BLaER1 treated with 17β-estradiol and CSF1 and Interleukin-3, amounts not matched to agents 10 nM and 100 nM (cell line): ENCODE results near the gene SBF2.
A peak's percentile ranks its signal among the peaks of the same experiment; 100 is the strongest.

Experiments used
- H3K27ac ChIP-seq, 11 experiments: shearing (Covaris generic); formaldehyde crosslinking; 2 replicates each; pipeline ENCODE4 v1.8.1; 2022
- H3K27me3 ChIP-seq, 11 experiments: shearing (Covaris generic); formaldehyde crosslinking; 2 replicates each; pipeline ENCODE4 v1.8.1; 2022
- H3K36me3 ChIP-seq, 11 experiments: shearing (Covaris generic); formaldehyde crosslinking; 2 replicates each; pipeline ENCODE4 v1.8.1; 2022
- H3K4me1 ChIP-seq, 10 experiments: shearing (Covaris generic); formaldehyde crosslinking; 2 replicates each; pipeline ENCODE4 v1.8.1; 2022
- H3K4me2 ChIP-seq, 11 experiments: shearing (Covaris generic); formaldehyde crosslinking; 2 replicates each; pipeline ENCODE4 v1.8.1; 2022
- H3K4me3 ChIP-seq, 10 experiments: shearing (Covaris generic); formaldehyde crosslinking; 2 replicates each; pipeline ENCODE4 v1.8.1; 2022
- H3K9ac ChIP-seq, 11 experiments: shearing (Covaris generic); formaldehyde crosslinking; 2 replicates each; pipeline ENCODE4 v1.8.1; 2022
- H3K9me3 ChIP-seq, 11 experiments: shearing (Covaris generic); formaldehyde crosslinking; replicated peaks in 1 of 11; 2 replicates each; pipeline ENCODE4 v1.8.1; 2022
- H4K20me1 ChIP-seq, 11 experiments: shearing (Covaris generic); formaldehyde crosslinking; 2 replicates each; pipeline ENCODE4 v1.8.1; 2022
- Cebpa-rat ChIP-seq, 11 experiments: shearing (Covaris generic); IDR thresholded peaks; 2 replicates each; pipeline ENCODE4 v1.8.1; 2022

SBF2 gene

DNA sequence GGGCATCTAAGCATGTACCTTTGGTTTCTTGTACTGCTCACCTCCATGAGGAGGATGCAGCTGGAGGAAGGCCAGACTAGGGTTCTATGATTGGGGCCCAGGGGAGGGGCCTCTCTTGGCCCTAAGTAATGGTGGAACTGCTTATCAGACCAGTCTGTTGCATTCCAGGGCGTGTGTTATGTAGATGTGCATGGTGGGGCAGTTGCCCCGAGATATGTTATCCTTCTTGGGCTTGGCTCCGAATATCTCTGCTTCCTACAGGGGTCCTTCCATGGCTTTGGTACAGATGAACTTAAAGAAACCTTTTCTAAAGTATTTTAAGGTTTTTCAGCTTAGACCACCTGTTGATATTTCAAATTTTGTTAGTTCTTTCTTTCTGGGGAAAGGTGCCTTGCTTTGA, 504.1 kb downstream of the SBF2 start:
- no peak overlapping the region for H3K4me3 ChIP-seq
- H3K4me2 ChIP-seq: peak overlapping the region in 9 of 11 experiments; percentile 17 to 75 (median 67); a peak in 12 of 22 replicates
- H3K4me1 ChIP-seq: peaks cover 21 to 29% (median 27%) of the 10 kb centered on the region in 10 experiments
- peaks cover 0 to 43% (median 8%) of the 10 kb centered on the region in 11 experiments; a peak in 10 of 22 replicates for H4K20me1 ChIP-seq
- no peak overlapping the region for H3K9ac ChIP-seq
- peaks cover 0 to 58% (median 0%) of the 10 kb centered on the region in 11 experiments; a peak in 8 of 22 replicates for H3K27me3 ChIP-seq
- peaks cover 0 to 10% (median 0%) of the 10 kb centered on the region in 11 experiments; a peak in 1 of 22 replicates for H3K9me3 ChIP-seq
- H3K36me3 ChIP-seq: peaks cover 0 to 91% (median 0%) of the 10 kb centered on the region in 11 experiments; a peak in 5 of 22 replicates
- no peak for TF ChIP-seq Cebpa-rat (IDR thresholded peaks at IDR 0.05)
- no peak overlapping the region for H3K27ac ChIP-seq

DNA sequence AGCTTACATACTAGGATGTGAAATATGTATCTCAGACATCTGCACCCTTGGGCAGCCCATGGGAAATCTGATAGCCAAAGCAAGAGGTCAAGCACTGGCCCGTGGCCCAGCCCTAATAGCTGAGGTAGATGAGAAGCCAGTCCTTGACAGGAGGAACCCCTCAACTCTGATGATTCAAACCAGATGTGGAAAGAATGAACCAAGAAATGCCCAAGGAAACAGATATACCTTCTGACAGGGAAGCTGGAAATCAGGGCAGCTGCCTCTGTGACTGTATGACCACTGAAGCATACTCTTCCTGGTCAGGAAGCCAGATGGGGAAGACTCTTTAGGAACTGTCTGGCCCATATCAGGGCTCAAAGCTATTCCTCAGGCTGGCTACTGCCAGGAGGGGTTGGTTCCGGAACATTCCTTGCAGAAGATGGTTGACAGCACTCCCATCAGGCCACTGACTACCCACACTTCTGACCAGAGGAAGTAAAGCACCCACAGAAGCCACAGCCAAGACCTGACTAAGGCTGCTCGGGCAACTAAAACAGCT, 506.0 kb downstream of the SBF2 start:
- H3K27ac ChIP-seq: peak overlapping the region in 1 of 11 experiments; percentile 38; a peak in 1 of 22 replicates
- TF ChIP-seq Cebpa-rat (IDR thresholded peaks at IDR 0.05): no peak

DNA sequence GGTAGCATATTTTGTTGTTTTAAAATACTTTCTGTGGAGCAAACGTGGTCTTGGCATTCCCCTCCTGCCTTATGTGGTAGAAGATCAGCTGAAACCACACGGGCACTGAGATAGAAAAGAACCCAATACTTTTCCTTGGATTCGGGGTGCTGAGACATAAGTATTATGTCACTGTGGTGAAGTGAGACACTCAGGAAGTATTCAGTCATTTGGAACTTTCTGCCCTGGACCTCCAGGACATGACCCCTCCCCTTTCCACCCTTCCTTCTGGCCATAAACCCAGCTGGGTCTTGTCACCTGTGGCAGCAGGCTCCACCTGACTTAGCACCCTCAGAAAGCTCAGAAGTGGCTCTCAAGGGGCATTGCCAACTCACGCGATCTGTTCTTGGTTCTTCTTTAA, 506.8 kb downstream of the SBF2 start:
- Histone ChIP-seq H3K27me3 (peaks cover 0 to 75% (median 0%) of the 10 kb centered on the region in 11 experiments; a peak in 8 of 22 replicates), H3K4me1 (peaks cover 21 to 29% (median 27%) of the 10 kb centered on the region in 10 experiments), H3K9ac (no peak overlapping the region), H3K36me3 (peaks cover 0 to 89% (median 0%) of the 10 kb centered on the region in 11 experiments; a peak in 5 of 22 replicates), H3K9me3 (0 out of 22 replicates have a peak, but pooled peaks cover 0 to 6% (median 0%) of the 10 kb centered on the region in 11 experiments), H4K20me1 (peaks cover 0 to 60% (median 13%) of the 10 kb centered on the region in 11 experiments; a peak in 11 of 22 replicates), H3K4me3 (no peak overlapping the region), H3K4me2 (peak overlapping the region; percentile 48 to 76 (median 67); a peak in 20 of 22 replicates), H3K27ac (peak overlapping the region in 1 of 11 experiments; percentile 38; a peak in 1 of 22 replicates)
- TF ChIP-seq Cebpa-rat (IDR thresholded peaks at IDR 0.05): no peak

More for the DNA sequence above, 506.0 kb downstream of the SBF2 start:
- Histone ChIP-seq H3K9me3 (peaks cover 0 to 10% (median 0%) of the 10 kb centered on the region in 11 experiments; a peak in 1 of 22 replicates), H3K4me2 (peak overlapping the region; percentile 48 to 76 (median 67)), H4K20me1 (peaks cover 0 to 60% (median 13%) of the 10 kb centered on the region in 11 experiments; a peak in 11 of 22 replicates), H3K4me3 (no peak overlapping the region), H3K27me3 (peaks cover 0 to 76% (median 0%) of the 10 kb centered on the region in 11 experiments; a peak in 8 of 22 replicates), H3K36me3 (peaks cover 0 to 91% (median 0%) of the 10 kb centered on the region in 11 experiments; a peak in 5 of 22 replicates), H3K9ac (no peak overlapping the region; a peak in 1 of 22 replicates), H3K4me1 (peaks cover 21 to 29% (median 27%) of the 10 kb centered on the region in 10 experiments)

DNA sequence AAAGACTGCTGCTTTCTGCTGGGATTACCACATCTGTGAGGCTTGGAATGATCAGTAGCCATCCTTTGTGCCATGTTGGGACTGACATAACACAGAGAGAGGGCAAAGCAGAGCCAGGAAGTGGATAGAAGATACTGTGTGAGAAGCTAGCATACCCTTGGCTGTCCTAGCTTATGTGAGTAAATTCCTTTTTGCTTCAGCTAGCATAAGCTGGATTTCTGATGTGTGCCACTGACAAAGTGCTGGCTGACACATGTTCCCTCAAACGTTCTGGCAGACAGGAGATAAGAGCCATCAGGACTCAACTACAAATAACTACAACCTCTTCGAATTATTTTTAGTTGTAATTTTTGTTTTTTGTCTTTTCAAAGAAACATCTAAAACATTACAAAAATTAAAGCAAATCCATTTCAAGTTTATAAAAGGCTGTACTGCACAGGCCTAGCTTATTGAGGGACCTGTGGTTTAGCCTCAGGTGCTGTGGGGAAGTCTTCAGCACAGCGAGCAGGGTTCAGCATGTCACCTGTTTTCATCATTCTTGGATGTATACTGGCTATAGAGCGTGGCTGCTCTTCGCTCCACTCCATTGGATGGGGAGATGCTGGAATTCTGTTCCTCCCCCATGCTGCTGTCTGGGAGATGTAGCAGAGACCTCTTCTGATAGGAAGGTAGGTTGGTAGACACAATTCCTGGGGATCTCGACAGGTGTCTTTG, 509.3 kb downstream of the SBF2 start:
- Histone ChIP-seq H3K27ac (no peak overlapping the region), H3K27me3 (peaks cover 0 to 50% (median 0%) of the 10 kb centered on the region in 11 experiments; a peak in 8 of 22 replicates), H3K9ac (no peak overlapping the region), H3K4me3 (no peak overlapping the region), H3K36me3 (peaks cover 0 to 90% (median 6%) of the 10 kb centered on the region in 11 experiments; a peak in 10 of 22 replicates), H3K4me2 (no peak overlapping the region), H3K9me3 (peaks cover 0 to 17% (median 0%) of the 10 kb centered on the region in 11 experiments; a peak in 4 of 22 replicates), H3K4me1 (peaks cover 21 to 36% (median 29%) of the 10 kb centered on the region in 10 experiments), H4K20me1 (peaks cover 0 to 59% (median 13%) of the 10 kb centered on the region in 11 experiments; a peak in 11 of 22 replicates)
- TF ChIP-seq Cebpa-rat (IDR thresholded peaks at IDR 0.05): no peak

DNA sequence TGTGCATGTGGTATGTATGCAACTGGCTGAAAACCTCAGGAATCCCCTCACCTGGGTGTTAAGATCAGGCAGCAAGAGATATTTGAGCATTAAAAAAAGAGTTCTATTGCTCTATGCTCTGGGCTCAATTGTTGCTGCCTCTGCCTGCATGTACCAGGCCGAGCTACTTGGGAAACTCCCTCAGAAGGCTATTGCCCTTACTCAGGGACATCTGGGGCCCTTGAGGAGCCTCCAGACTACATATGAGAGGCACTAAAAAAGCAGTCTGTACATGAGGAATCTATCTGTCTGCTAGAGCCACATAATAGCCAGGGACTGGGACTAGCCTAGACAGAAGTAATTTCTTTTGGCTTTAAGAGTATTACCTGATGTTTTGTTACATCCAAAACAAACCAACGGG, 510.0 kb downstream of the SBF2 start:
- Histone ChIP-seq H3K36me3 (peaks cover 0 to 90% (median 7%) of the 10 kb centered on the region in 11 experiments; a peak in 10 of 22 replicates), H4K20me1 (peaks cover 0 to 52% (median 13%) of the 10 kb centered on the region in 11 experiments; a peak in 11 of 22 replicates), H3K4me2 (no peak overlapping the region), H3K27ac (no peak overlapping the region), H3K9me3 (peaks cover 0 to 17% (median 0%) of the 10 kb centered on the region in 11 experiments; a peak in 4 of 22 replicates), H3K4me3 (no peak overlapping the region), H3K27me3 (peaks cover 0 to 46% (median 0%) of the 10 kb centered on the region in 11 experiments; a peak in 8 of 22 replicates), H3K4me1 (peaks cover 18 to 29% (median 22%) of the 10 kb centered on the region in 10 experiments), H3K9ac (no peak overlapping the region)
- TF ChIP-seq Cebpa-rat (IDR thresholded peaks at IDR 0.05): no peak

DNA sequence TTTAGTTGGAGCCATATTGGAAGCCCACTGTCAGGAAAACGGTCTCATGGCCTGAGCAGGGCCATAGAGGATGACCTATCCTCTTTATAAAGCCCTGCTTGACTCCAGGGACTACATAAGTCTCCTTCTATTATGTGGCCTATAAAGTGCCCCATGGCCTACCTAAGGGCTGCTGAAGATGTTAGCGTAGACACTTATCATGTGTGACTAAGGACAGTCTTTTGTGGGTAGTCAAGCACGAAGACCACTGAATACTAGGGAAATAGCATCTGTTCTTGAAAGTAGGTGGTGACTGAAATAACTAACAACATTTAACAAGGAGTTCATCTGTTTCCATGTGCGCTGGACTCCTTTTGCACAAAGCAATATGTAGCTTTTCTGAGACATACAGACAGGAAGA, 513.1 kb downstream of the SBF2 start:
- Histone ChIP-seq H3K9me3 (peaks cover 0 to 17% (median 0%) of the 10 kb centered on the region in 11 experiments; a peak in 4 of 22 replicates), H3K4me1 (peaks cover 0 to 10% (median 3%) of the 10 kb centered on the region in 10 experiments; a peak in 7 of 20 replicates)
- TF ChIP-seq Cebpa-rat (IDR thresholded peaks at IDR 0.05): no peak

DNA sequence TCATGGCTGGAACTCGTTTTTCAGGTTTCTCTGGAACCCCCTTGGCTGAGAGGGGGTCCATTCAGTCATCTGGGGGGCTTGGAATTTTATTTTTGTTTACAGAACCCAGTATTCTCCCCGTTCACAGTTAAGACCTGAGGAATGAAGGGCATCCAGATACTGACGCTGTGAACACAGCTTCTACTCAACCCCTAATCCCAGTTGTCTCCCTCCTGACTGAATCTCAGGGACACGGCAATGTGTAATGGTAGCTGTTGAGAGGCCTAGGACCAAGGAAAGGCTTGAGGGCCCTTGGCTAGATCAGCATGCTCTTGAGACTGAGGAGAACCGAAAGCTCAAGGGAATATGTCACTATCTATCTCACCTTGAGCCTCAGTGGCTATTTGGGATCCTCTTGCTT, 516.5 kb downstream of the SBF2 start:
- H3K9me3 ChIP-seq: peaks cover 0 to 17% (median 0%) of the 10 kb centered on the region in 11 experiments; a peak in 4 of 22 replicates
- no peak overlapping the region for H3K4me2 ChIP-seq
- H3K27ac ChIP-seq: no peak overlapping the region
- H4K20me1 ChIP-seq: peaks cover 0 to 2% (median 0%) of the 10 kb centered on the region in 11 experiments; a peak in 1 of 22 replicates
- no peaks in the 10 kb centered on the region for H3K27me3 ChIP-seq
- no peak overlapping the region for H3K9ac ChIP-seq
- H3K4me3 ChIP-seq: no peak overlapping the region
- H3K4me1 ChIP-seq: peaks cover 0 to 10% (median 3%) of the 10 kb centered on the region in 10 experiments; a peak in 7 of 20 replicates
- peaks cover 0 to 74% (median 7%) of the 10 kb centered on the region in 11 experiments; a peak in 10 of 22 replicates for H3K36me3 ChIP-seq
- no peak for TF ChIP-seq Cebpa-rat (IDR thresholded peaks at IDR 0.05)

More for the DNA sequence above, 513.1 kb downstream of the SBF2 start:
- Histone ChIP-seq H3K9ac (no peak overlapping the region), H3K36me3 (peaks cover 0 to 95% (median 7%) of the 10 kb centered on the region in 11 experiments; a peak in 10 of 22 replicates), H3K4me2 (peak overlapping the region in 6 of 11 experiments; percentile 1 to 26 (median 14); a peak in 6 of 22 replicates), H3K4me3 (no peak overlapping the region), H4K20me1 (peaks cover 0 to 31% (median 5%) of the 10 kb centered on the region in 11 experiments; a peak in 6 of 22 replicates), H3K27ac (no peak overlapping the region), H3K27me3 (peaks cover 0 to 31% (median 0%) of the 10 kb centered on the region in 11 experiments; a peak in 7 of 22 replicates)

DNA sequence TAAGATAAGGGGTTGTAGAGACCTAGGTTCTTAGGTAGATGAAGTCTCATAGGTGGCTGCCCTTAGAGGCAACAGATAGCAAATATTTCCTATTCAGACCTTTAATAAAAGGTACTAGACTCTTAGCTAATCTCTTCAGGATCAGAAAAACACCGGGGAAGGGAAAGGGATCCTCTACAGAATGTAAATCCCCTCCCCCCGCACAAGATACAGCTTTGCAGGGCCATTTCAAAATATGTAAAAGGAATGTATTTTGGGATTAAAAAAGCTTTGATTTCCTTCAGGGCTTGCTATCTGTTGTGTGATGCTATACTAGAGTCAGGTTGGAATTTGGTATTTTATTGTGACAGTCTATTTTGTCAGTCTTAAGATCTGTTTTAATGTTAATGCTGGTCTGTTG, 517.0 kb downstream of the SBF2 start:
- H3K4me2 ChIP-seq: no peak overlapping the region
- H3K9ac ChIP-seq: no peak overlapping the region
- peaks cover 0 to 73% (median 7%) of the 10 kb centered on the region in 11 experiments; a peak in 10 of 22 replicates for H3K36me3 ChIP-seq
- TF ChIP-seq Cebpa-rat (IDR thresholded peaks at IDR 0.05): no peak
- no peak overlapping the region for H3K27ac ChIP-seq
- H4K20me1 ChIP-seq: peaks cover 0 to 2% (median 0%) of the 10 kb centered on the region in 11 experiments; a peak in 1 of 22 replicates
- H3K4me1 ChIP-seq: peaks cover 0 to 10% (median 3%) of the 10 kb centered on the region in 10 experiments; a peak in 7 of 20 replicates
- H3K27me3 ChIP-seq: no peaks in the 10 kb centered on the region
- peaks cover 0 to 17% (median 0%) of the 10 kb centered on the region in 11 experiments; a peak in 4 of 22 replicates for H3K9me3 ChIP-seq
- H3K4me3 ChIP-seq: no peak overlapping the region
